Measurements from ENCODE around the gene EID3. TPM values are rescaled to one million over a fixed set of nuclear protein-coding genes. Genes with fewer than 3 reads are reported as not detected.

EID3 gene
- total RNA-seq, 1 experiment from 2014 or later, result 3.2 TPM

DNA sequence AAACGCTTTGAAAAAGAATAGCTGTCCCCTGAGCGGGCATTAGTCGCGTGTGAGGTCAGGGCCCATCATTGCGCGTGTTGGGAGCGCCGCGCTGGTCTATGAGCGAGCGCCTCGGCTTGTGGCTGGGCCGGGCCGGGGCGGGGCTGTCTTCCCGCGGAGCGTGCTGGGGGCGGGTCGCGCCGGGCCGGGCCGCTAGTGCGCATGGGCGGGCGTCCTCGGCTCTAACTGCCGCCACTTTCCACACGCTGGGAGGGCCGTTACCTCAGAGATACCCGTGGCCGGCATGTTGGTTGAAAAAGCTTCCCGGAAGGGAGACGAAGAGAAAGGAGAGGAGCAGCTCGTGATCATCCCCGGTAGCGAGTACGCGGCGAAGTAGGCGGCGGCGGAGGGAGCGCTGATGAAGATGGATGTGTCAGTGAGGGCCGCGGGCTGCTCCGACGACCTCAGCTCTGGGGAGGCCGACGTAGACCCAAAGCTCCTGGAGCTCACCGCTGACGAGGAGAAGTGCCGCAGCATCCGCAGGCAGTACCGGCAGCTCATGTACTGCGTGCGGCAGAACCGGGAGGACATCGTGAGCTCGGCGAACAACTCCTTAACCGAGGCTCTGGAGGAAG, at the start of gene EID3 (continued):
- TF ChIP-seq, protein P1, sequence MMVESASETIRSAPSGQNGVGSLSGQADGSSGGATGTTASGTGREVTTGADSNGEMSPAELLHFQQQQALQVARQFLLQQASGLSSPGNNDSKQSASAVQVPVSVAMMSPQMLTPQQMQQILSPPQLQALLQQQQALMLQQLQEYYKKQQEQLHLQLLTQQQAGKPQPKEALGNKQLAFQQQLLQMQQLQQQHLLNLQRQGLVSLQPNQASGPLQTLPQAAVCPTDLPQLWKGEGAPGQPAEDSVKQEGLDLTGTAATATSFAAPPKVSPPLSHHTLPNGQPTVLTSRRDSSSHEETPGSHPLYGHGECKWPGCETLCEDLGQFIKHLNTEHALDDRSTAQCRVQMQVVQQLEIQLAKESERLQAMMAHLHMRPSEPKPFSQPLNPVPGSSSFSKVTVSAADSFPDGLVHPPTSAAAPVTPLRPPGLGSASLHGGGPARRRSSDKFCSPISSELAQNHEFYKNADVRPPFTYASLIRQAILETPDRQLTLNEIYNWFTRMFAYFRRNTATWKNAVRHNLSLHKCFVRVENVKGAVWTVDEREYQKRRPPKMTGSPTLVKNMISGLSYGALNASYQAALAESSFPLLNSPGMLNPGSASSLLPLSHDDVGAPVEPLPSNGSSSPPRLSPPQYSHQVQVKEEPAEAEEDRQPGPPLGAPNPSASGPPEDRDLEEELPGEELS (CRISPR knock-in tag; IDR thresholded peaks at IDR 0.05), result 0 out of 2 replicates have a peak, but pooled peaks have one; percentile 26
- TF ChIP-seq, protein P2, sequence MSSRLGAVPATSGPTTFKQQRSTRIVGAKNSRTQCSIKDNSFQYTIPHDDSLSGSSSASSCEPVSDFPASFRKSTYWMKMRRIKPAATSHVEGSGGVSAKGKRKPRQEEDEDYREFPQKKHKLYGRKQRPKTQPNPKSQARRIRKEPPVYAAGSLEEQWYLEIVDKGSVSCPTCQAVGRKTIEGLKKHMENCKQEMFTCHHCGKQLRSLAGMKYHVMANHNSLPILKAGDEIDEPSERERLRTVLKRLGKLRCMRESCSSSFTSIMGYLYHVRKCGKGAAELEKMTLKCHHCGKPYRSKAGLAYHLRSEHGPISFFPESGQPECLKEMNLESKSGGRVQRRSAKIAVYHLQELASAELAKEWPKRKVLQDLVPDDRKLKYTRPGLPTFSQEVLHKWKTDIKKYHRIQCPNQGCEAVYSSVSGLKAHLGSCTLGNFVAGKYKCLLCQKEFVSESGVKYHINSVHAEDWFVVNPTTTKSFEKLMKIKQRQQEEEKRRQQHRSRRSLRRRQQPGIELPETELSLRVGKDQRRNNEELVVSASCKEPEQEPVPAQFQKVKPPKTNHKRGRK (CRISPR knock-in tag; IDR thresholded peaks at IDR 0.05; ENCODE audit: borderline replicate concordance), result no peak
- TF ChIP-seq, protein P3, sequence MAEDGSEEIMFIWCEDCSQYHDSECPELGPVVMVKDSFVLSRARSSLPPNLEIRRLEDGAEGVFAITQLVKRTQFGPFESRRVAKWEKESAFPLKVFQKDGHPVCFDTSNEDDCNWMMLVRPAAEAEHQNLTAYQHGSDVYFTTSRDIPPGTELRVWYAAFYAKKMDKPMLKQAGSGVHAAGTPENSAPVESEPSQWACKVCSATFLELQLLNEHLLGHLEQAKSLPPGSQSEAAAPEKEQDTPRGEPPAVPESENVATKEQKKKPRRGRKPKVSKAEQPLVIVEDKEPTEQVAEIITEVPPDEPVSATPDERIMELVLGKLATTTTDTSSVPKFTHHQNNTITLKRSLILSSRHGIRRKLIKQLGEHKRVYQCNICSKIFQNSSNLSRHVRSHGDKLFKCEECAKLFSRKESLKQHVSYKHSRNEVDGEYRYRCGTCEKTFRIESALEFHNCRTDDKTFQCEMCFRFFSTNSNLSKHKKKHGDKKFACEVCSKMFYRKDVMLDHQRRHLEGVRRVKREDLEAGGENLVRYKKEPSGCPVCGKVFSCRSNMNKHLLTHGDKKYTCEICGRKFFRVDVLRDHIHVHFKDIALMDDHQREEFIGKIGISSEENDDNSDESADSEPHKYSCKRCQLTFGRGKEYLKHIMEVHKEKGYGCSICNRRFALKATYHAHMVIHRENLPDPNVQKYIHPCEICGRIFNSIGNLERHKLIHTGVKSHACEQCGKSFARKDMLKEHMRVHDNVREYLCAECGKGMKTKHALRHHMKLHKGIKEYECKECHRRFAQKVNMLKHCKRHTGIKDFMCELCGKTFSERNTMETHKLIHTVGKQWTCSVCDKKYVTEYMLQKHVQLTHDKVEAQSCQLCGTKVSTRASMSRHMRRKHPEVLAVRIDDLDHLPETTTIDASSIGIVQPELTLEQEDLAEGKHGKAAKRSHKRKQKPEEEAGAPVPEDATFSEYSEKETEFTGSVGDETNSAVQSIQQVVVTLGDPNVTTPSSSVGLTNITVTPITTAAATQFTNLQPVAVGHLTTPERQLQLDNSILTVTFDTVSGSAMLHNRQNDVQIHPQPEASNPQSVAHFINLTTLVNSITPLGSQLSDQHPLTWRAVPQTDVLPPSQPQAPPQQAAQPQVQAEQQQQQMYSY (CRISPR knock-in tag; IDR thresholded peaks at IDR 0.05), result 0 out of 2 replicates have a peak, but pooled peaks have one; percentile 26
- TF ChIP-seq SOX15 (CRISPR knock-in tag; IDR thresholded peaks at IDR 0.05) (no peak), RELA (CRISPR knock-in tag; IDR thresholded peaks at IDR 0.05; ENCODE audit: borderline replicate concordance) (peak; percentile 48; the same call in 1 of the 2 replicates), ZNF263 (CRISPR knock-in tag; IDR thresholded peaks at IDR 0.05; ENCODE audit: low read depth) (no peak), KAT7 (CRISPR knock-in tag; IDR thresholded peaks at IDR 0.05; ENCODE audit: borderline replicate concordance) (no peak), JUN (CRISPR knock-in tag; IDR thresholded peaks at IDR 0.05) (no peak), TEAD4 (CRISPR knock-in tag; IDR thresholded peaks at IDR 0.05) (no peak), ATF1 (CRISPR knock-in tag; IDR thresholded peaks at IDR 0.05) (no peak), ETV6 (CRISPR knock-in tag; IDR thresholded peaks at IDR 0.05) (0 out of 2 replicates have a peak, but pooled peaks have one; percentile 17), NFYB (CRISPR knock-in tag; conservative IDR thresholded peaks at IDR 0.05; ENCODE audit: low read depth) (no peak)
- TF ChIP-seq, protein P4, sequence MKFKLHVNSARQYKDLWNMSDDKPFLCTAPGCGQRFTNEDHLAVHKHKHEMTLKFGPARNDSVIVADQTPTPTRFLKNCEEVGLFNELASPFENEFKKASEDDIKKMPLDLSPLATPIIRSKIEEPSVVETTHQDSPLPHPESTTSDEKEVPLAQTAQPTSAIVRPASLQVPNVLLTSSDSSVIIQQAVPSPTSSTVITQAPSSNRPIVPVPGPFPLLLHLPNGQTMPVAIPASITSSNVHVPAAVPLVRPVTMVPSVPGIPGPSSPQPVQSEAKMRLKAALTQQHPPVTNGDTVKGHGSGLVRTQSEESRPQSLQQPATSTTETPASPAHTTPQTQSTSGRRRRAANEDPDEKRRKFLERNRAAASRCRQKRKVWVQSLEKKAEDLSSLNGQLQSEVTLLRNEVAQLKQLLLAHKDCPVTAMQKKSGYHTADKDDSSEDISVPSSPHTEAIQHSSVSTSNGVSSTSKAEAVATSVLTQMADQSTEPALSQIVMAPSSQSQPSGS (CRISPR knock-in tag; IDR thresholded peaks at IDR 0.05; ENCODE audit: borderline replicate concordance, low read depth), result no peak
- TF ChIP-seq, protein P5, sequence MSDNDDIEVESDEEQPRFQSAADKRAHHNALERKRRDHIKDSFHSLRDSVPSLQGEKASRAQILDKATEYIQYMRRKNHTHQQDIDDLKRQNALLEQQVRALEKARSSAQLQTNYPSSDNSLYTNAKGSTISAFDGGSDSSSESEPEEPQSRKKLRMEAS (CRISPR knock-in tag; IDR thresholded peaks at IDR 0.05), result peak; percentile 96
- TF ChIP-seq, protein P6, sequence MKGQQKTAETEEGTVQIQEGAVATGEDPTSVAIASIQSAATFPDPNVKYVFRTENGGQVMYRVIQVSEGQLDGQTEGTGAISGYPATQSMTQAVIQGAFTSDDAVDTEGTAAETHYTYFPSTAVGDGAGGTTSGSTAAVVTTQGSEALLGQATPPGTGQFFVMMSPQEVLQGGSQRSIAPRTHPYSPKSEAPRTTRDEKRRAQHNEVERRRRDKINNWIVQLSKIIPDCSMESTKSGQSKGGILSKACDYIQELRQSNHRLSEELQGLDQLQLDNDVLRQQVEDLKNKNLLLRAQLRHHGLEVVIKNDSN (CRISPR knock-in tag; IDR thresholded peaks at IDR 0.05), result peak; percentile 6; the same call in 1 of the 2 replicates
- TF ChIP-seq, protein P7, sequence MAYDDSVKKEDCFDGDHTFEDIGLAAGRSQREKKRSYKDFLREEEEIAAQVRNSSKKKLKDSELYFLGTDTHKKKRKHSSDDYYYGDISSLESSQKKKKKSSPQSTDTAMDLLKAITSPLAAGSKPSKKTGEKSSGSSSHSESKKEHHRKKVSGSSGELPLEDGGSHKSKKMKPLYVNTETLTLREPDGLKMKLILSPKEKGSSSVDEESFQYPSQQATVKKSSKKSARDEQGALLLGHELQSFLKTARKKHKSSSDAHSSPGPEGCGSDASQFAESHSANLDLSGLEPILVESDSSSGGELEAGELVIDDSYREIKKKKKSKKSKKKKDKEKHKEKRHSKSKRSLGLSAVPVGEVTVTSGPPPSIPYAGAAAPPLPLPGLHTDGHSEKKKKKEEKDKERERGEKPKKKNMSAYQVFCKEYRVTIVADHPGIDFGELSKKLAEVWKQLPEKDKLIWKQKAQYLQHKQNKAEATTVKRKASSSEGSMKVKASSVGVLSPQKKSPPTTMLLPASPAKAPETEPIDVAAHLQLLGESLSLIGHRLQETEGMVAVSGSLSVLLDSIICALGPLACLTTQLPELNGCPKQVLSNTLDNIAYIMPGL (CRISPR knock-in tag; IDR thresholded peaks at IDR 0.05), result no peak
- TF ChIP-seq, protein P8, sequence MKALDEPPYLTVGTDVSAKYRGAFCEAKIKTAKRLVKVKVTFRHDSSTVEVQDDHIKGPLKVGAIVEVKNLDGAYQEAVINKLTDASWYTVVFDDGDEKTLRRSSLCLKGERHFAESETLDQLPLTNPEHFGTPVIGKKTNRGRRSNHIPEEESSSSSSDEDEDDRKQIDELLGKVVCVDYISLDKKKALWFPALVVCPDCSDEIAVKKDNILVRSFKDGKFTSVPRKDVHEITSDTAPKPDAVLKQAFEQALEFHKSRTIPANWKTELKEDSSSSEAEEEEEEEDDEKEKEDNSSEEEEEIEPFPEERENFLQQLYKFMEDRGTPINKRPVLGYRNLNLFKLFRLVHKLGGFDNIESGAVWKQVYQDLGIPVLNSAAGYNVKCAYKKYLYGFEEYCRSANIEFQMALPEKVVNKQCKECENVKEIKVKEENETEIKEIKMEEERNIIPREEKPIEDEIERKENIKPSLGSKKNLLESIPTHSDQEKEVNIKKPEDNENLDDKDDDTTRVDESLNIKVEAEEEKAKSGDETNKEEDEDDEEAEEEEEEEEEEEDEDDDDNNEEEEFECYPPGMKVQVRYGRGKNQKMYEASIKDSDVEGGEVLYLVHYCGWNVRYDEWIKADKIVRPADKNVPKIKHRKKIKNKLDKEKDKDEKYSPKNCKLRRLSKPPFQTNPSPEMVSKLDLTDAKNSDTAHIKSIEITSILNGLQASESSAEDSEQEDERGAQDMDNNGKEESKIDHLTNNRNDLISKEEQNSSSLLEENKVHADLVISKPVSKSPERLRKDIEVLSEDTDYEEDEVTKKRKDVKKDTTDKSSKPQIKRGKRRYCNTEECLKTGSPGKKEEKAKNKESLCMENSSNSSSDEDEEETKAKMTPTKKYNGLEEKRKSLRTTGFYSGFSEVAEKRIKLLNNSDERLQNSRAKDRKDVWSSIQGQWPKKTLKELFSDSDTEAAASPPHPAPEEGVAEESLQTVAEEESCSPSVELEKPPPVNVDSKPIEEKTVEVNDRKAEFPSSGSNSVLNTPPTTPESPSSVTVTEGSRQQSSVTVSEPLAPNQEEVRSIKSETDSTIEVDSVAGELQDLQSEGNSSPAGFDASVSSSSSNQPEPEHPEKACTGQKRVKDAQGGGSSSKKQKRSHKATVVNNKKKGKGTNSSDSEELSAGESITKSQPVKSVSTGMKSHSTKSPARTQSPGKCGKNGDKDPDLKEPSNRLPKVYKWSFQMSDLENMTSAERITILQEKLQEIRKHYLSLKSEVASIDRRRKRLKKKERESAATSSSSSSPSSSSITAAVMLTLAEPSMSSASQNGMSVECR (CRISPR knock-in tag; IDR thresholded peaks at IDR 0.05; ENCODE audit: borderline replicate concordance), result peak; percentile 7; the same call in 1 of the 2 replicates
- TF ChIP-seq, protein P9, sequence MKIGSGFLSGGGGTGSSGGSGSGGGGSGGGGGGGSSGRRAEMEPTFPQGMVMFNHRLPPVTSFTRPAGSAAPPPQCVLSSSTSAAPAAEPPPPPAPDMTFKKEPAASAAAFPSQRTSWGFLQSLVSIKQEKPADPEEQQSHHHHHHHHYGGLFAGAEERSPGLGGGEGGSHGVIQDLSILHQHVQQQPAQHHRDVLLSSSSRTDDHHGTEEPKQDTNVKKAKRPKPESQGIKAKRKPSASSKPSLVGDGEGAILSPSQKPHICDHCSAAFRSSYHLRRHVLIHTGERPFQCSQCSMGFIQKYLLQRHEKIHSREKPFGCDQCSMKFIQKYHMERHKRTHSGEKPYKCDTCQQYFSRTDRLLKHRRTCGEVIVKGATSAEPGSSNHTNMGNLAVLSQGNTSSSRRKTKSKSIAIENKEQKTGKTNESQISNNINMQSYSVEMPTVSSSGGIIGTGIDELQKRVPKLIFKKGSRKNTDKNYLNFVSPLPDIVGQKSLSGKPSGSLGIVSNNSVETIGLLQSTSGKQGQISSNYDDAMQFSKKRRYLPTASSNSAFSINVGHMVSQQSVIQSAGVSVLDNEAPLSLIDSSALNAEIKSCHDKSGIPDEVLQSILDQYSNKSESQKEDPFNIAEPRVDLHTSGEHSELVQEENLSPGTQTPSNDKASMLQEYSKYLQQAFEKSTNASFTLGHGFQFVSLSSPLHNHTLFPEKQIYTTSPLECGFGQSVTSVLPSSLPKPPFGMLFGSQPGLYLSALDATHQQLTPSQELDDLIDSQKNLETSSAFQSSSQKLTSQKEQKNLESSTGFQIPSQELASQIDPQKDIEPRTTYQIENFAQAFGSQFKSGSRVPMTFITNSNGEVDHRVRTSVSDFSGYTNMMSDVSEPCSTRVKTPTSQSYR (CRISPR knock-in tag; IDR thresholded peaks at IDR 0.05), result no peak

All from WTC11 (cell line).